Esophagus (tissue), 2 donors: Measurements from ENCODE around the gene MIA2. TPM values are rescaled to one million over a fixed set of nuclear protein-coding genes. Genes with fewer than 3 reads are reported as not detected.
A peak's percentile ranks its signal among the peaks of the same experiment; 100 is the strongest.
"Not testable (repeated sequence)": the region's sequence is repeated elsewhere in the genome, so short reads cannot be mapped to it uniquely, and the experiment has no call there.

Source experiments
- H3K27ac ChIP-seq, 2 donors: one replicate each; pipeline ENCODE4 v1.5.1; 2013; ENCODE audit warnings: low read depth in 2 of 2, mild to moderate bottlenecking in 2 of 2, inconsistent platforms in 1 of 2, low read length in 1 of 2, moderate library complexity in 1 of 2
- H3K27me3 ChIP-seq, 2 donors: one replicate each; pipeline ENCODE4 v1.6.1; 2013; ENCODE audit warnings: low read length in 2 of 2, control low read depth in 1 of 2, mild to moderate bottlenecking in 1 of 2; ENCODE audit not compliant: insufficient read depth in 2 of 2, control insufficient read depth in 1 of 2
- H3K36me3 ChIP-seq, 2 donors: one replicate each; pipeline ENCODE4 v1.6.1; 2013; ENCODE audit warnings: low read length in 1 of 2; ENCODE audit not compliant: control insufficient read depth in 2 of 2, insufficient read depth in 2 of 2
- H3K4me1 ChIP-seq, 2 donors: one replicate each; pipeline ENCODE4 v1.6.1; 2013; ENCODE audit warnings: low read length in 1 of 2; ENCODE audit not compliant: control insufficient read depth in 2 of 2, insufficient read depth in 2 of 2
- H3K4me3 ChIP-seq, 2 donors: one replicate each; pipeline ENCODE4 v1.5.1; 2013; ENCODE audit warnings: low read length in 2 of 2, mild to moderate bottlenecking in 2 of 2, low read depth in 1 of 2, moderate library complexity in 1 of 2
- H3K9me3 ChIP-seq, 2 donors: one replicate each; pipeline ENCODE4 v1.6.1; 2013; ENCODE audit warnings: mild to moderate bottlenecking in 2 of 2, low read depth in 1 of 2, low read length in 1 of 2, moderate library complexity in 1 of 2; ENCODE audit not compliant: control insufficient read depth in 2 of 2, insufficient read depth in 1 of 2
- WGBS, 2 donors: extraction: QIAGEN DNeasy Blood & Tissue Kit; methylation state at CpG; one replicate each; pipeline ENCODE4 v1.1.7; 2013; 5-methylcytosine and 5-hydroxymethylcytosine counted together
- polyA plus RNA-seq, 2 donors: library from polyadenylated mRNA; stranded (reverse); fragments of 200-250 nt; gene quantifications; one replicate each; pipeline ENCODE4 v1.2.3, GENCODE V29; 2013
- donor health status: healthy with polysubstance abuse.
- donor health status: Bipolar disorder and iron deficiency.

The MIA2 gene
- polyA plus RNA-seq, 2 donors: 26.2 to 32.1 TPM

GRCh38 chr14:39266525-39266870 is 32.8 kb downstream of the MIA2 start:
- Histone ChIP-seq H3K9me3 (no peaks in the 10 kb centered on the region), H3K4me3 (peak overlapping the region; percentile 74 to 89), H3K27ac (peak overlapping the region; percentile 96 to 97), H3K36me3 (no peaks in the 10 kb centered on the region), H3K4me1 (no peaks in the 10 kb centered on the region), H3K27me3 (no peaks in the 10 kb centered on the region)
- 0 to 1% methylated on average over 28 to 31 of the region's 31 CpGs for WGBS, 2 donors

GRCh38 chr14:39266871-39267607 is 33.3 kb downstream of the MIA2 start:
- H3K36me3 ChIP-seq: no peaks in the 10 kb centered on the region
- H3K27me3 ChIP-seq: no peaks in the 10 kb centered on the region
- no peaks in the 10 kb centered on the region for H3K9me3 ChIP-seq
- no peaks in the 10 kb centered on the region for H3K4me1 ChIP-seq
- H3K4me3 ChIP-seq: peak overlapping the region; percentile 74 to 89
- WGBS, 2 donors: 0% methylated on average over 70 of the region's 70 CpGs
- peak overlapping the region; percentile 96 to 97 for H3K27ac ChIP-seq

- Histone ChIP-seq H3K36me3 (no peaks in the 10 kb centered on the region), H3K4me3 (peak overlapping the region; percentile 74 to 89), H3K27ac (peak overlapping the region; percentile 96 to 97), H3K9me3 (no peaks in the 10 kb centered on the region), H3K27me3 (no peaks in the 10 kb centered on the region), H3K4me1 (peaks cover 0 to 3% of the 10 kb centered on the region in 2 donors)
- 0% methylated on average over 16 of the region's 16 CpGs for WGBS, 2 donors
These were observed 33.9 kb downstream of the MIA2 start for GRCh38 chr14:39267608-39268005.

GRCh38 chr14:39268393-39268792 is 34.7 kb downstream of the MIA2 start:
- no peaks in the 10 kb centered on the region for H3K9me3 ChIP-seq
- no peak overlapping the region for H3K27ac ChIP-seq
- 7 to 13% methylated on average over 2 of the region's 2 CpGs for WGBS, 2 donors

GRCh38 chr14:39272918-39273317 is 39.2 kb downstream of the MIA2 start:
- Histone ChIP-seq H3K27ac (no peak overlapping the region), H3K4me1 (peaks cover 0 to 4% of the 10 kb centered on the region in 2 donors), H3K4me3 (no peak overlapping the region), H3K9me3 (no peaks in the 10 kb centered on the region), H3K36me3 (no peaks in the 10 kb centered on the region), H3K27me3 (no peaks in the 10 kb centered on the region)
- WGBS, 2 donors: 95 to 100% methylated on average over 1 of the region's 1 CpG

More at GRCh38 chr14:39268393-39268792, 34.7 kb downstream of the MIA2 start:
- Histone ChIP-seq H3K4me3 (peak overlapping the region in 1 of 2 donors; percentile 89), H3K27me3 (no peaks in the 10 kb centered on the region), H3K4me1 (peaks cover 0 to 4% of the 10 kb centered on the region in 2 donors), H3K36me3 (no peaks in the 10 kb centered on the region)

- WGBS, 2 donors: 84 to 94% methylated on average over 5 of the region's 5 CpGs
- peaks cover 0 to 4% of the 10 kb centered on the region in 2 donors for H3K4me1 ChIP-seq
- H3K4me3 ChIP-seq: no peak overlapping the region
- H3K9me3 ChIP-seq: no peaks in the 10 kb centered on the region
- H3K36me3 ChIP-seq: peaks cover 0 to 4% of the 10 kb centered on the region in 2 donors
- H3K27ac ChIP-seq: no peak overlapping the region
- no peaks in the 10 kb centered on the region for H3K27me3 ChIP-seq
These were observed 41.7 kb downstream of the MIA2 start for GRCh38 chr14:39275395-39275794.

- H3K4me1 ChIP-seq: peaks cover 0 to 4% of the 10 kb centered on the region in 2 donors
- no peak overlapping the region for H3K4me3 ChIP-seq
- 94 to 95% methylated on average over 1 of the region's 1 CpG for WGBS, 2 donors
- H3K9me3 ChIP-seq: no peaks in the 10 kb centered on the region
- H3K27ac ChIP-seq: no peak overlapping the region
- H3K36me3 ChIP-seq: peaks cover 0 to 4% of the 10 kb centered on the region in 2 donors
- no peaks in the 10 kb centered on the region for H3K27me3 ChIP-seq
These were observed 42.3 kb downstream of the MIA2 start for GRCh38 chr14:39276005-39276404.

- peaks cover 0 to 4% of the 10 kb centered on the region in 2 donors for H3K36me3 ChIP-seq
- no peaks in the 10 kb centered on the region for H3K9me3 ChIP-seq
- peaks cover 0 to 4% of the 10 kb centered on the region in 2 donors for H3K4me1 ChIP-seq
- no peaks in the 10 kb centered on the region for H3K27me3 ChIP-seq
- no peak overlapping the region for H3K4me3 ChIP-seq
- no peak overlapping the region for H3K27ac ChIP-seq
- 86 to 96% methylated on average over 2 of the region's 2 CpGs for WGBS, 2 donors
These were observed 42.9 kb downstream of the MIA2 start for GRCh38 chr14:39276579-39277114.

- H3K4me1 ChIP-seq: no peaks in the 10 kb centered on the region
- no peaks in the 10 kb centered on the region for H3K9me3 ChIP-seq
- no peak overlapping the region for H3K27ac ChIP-seq
- 82 to 89% methylated on average over 3 of the region's 3 CpGs for WGBS, 2 donors
- peaks cover 2 to 7% of the 10 kb centered on the region in 2 donors for H3K36me3 ChIP-seq
- no peaks in the 10 kb centered on the region for H3K27me3 ChIP-seq
- no peak overlapping the region for H3K4me3 ChIP-seq
These were observed 45.8 kb downstream of the MIA2 start for GRCh38 chr14:39279515-39279914.

- whole genome bisulfite sequencing, 2 donors: 95 to 97% methylated on average over 3 of the region's 3 CpGs
- H3K4me3 ChIP-seq, H3K27me3 ChIP-seq, H3K4me1 ChIP-seq, H3K36me3 ChIP-seq, H3K9me3 ChIP-seq, H3K27ac ChIP-seq: not testable (repeated sequence)
These were observed 47.0 kb downstream of the MIA2 start for GRCh38 chr14:39280678-39281077.
